HG03558 (cell line): Measurements from ENCODE around the gene B4GALT6.

Experiments used
- ATAC-seq: cut with Tn5 transposase; IDR thresholded peaks from one replicate; pipeline ENCODE4 v1.9.1; 2021; ENCODE audit warnings: moderate number of reproducible peaks; ENCODE audit not compliant: unreplicated experiment; ENCODE audit errors: extremely low read depth

B4GALT6 gene

DNA sequence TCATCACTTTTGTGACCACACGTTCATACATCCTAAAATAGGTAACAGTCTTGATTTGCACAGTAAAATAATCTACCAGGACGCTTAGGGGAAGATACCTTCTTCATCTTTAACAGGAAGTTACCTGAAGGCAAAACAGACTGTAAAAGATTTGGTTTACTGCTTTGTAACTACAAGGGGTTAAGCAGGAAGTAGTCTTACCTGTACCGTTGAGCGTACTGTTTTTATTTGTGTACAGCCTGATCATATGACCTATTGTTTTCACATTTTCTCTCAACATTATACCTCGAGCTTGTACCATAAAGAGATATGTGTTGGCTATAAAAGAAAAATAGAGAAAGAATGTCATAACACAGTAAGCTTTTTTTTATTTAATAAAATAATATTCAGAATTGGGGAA, 18.3 kb downstream of the B4GALT6 start:
- no peak for ATAC-seq

DNA sequence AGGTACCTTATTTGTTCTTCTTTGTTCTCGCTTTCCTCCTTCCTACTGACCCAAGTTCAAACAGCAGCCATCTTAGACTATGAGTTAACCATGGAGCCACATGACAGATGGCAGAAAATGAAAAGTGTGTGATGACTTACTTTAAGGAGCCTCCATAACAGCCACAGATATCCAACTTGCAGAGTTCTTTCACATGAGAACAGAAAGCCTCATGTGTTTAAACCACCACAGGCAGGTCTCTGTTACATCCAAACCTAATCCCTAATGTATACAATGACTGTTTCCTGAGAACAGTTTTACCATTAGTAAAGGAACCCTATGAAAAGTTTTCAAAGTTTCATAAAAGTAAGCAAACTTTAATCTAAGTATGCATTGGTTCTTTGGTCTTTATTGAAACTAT, 20.3 kb downstream of the B4GALT6 start:
- ATAC-seq = no peak

DNA sequence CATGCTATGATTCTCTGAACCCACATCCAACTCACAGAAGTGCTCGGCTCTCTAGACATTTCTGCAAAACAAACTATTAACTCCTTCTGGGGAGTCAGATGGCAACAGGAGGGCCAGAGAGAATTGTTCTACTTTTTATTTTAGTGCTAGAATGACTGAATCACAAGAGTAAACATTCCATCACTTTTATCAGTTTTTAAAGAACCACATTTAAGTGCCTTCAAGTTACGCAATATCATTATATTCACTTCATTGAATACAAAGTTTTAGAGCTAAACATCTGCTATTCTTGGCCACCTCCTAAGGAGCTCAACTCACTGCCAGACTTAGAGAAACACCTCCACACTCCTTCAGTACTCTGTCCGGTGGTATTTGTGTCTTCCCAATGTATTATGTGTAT, 22.4 kb downstream of the B4GALT6 start:
- ATAC-seq = no peak

DNA sequence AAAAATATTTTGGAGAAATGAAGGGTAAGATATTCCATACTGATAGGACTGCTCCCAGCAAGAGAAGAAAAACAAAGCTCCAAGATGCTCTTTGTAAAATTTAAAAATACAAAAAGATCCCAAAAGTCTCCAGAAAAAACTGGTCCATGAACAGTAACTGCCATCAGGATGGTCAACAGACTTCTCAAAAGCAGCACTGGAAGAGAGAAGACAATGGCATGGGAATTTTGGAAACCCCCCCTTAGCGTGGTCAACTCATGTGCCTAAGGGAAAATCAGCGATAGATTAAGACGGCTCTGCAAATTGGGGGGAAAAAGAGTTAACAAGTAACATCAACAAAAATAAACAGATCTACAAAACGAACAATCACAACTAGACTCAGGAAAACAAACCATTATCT, 23.6 kb downstream of the B4GALT6 start:
- ATAC-seq = no peak

DNA sequence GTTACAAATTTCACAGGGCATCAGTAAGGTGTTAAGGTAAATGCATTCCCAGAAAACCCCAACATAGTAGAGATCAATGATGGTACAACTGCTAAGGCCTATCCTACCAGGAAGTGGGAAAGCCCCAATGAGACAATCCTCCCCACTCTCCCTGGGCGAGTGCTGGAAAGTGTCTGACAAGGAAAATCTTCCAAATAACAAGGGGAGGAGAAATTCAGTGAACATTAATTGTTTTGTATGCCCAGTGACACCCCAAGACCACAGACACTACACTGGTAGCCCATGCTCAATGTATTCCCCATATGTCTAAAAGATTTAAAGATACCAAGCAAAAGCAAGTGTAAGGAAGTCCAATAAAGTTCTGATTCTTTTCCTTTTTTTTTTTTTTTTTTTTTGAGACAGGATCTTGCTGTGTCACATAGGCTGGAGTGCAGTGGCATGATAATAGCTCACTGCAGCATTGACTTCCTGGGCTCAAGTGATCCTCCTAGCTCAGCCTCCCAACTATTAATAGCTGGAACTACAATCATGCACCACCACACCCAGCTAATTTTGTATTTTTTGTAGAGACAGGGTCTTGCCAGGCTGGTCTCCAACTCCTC, 24.7 kb downstream of the B4GALT6 start:
- no peak for ATAC-seq

DNA sequence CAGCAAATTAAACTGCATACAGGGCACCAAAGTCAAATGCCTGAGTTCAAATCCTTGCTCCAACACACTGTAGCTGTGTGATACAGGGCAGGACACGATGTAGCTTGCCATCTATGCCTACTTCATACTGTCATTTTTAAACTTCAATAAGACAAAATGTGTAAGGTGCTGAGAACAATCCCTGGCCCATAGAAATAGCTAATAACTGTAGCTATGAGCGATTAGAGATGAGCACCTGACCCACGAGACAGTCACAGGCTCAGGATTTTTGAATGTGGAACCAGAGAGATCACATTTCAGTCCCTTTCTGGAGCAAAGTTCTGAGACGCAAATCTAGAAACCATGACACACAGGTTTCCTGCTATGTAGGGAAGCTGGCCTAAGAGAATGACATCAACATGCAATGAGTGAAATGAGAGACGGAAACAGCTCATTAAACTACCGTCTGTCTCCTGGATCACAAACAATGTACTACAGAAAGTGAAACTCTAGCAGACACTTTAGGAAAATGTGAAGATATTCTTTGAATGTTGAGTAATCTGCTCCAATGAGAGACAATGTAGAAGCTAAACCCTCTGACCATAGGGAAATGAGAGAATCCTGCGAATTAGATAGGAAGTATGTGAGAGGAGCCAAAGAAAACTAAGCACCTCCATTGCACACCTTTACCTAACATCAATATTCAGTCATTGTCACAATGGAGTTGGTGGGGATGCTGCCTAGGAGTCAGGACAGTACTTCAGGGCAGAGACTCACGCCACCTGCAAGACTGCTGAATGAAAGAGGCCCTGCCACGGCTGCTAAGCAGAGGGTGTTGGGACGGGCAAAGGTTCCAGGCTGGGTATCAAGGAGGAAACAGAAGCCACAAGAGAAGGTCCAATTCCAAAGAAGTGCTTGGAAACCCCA, 25.5 kb downstream of the B4GALT6 start:
- ATAC-seq = peak; percentile 39

DNA sequence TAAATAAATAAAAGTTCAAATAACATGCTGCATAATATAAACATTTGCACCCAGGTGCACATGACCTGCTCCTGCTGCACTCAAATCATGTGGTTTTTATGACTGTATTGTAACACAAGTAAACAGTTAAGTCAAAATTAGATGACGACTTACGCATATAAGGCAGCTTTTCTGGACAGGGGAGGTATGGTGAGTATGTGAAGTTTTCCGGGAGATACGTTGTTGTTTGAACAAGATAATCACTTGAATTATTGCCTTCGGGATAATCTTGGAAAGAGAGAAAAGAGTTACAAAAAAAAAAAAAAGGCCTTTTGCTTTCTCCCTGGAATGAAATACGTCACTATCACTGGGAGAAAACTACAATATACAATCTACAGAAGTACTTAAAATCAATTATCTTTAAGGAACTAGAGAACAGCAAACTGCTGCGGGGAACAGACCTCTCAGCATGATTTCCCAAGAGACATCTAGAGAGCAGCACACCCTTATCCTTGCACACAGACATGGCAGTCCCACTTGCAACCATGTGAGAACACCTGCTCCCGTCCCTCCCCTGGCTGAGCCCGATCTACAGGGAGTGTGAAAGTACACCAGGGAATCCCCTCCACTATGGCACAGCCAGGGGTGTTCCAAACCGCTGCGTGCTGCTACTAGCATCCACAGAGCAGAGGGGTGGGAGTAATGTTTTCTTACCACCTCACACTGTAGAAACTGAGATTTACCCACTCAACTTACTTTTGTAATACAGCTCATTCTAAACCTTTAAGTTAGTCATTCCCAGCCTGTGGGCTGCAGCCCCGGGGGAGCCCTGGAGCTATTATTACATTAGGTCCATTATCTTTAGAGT, 26.3 kb downstream of the B4GALT6 start:
- peak; percentile 74 for ATAC-seq

DNA sequence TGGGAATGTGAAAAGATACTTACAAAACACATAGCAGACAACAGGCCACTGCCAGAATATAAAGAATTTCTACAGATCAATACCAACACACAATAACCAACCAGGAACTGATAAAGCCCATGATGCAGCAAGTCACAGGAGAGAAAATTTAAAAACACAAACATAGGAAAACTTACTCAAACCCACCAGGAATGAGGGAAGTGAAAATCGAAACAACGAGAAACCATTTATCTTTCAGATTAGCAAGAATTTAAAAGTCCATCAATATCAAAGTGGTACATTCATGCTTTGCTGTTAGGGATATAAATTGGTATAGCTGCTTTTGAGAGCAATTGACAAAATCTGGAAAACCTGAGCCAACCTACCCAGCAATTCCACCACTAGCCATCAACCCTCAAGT, 27.6 kb downstream of the B4GALT6 start:
- ATAC-seq = no peak

DNA sequence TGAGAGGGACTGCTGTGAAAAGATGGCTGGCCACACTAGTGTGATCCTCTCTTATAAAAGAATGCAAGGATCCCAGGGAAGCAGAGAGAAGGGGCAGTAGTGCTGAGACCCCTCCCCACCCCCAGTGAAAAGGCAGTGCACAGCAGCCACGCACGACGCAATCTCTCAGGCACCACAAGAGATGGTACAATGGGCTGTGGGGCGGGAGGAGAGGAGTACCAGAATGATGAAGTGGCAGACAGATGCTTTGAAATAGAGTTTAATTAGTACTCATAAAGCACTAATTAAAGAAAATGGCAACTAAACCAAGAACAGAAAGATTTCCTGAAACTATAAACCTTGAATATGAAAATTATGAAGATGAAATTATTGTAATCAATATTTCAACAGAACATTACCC, 29.0 kb downstream of the B4GALT6 start:
- no peak for ATAC-seq

DNA sequence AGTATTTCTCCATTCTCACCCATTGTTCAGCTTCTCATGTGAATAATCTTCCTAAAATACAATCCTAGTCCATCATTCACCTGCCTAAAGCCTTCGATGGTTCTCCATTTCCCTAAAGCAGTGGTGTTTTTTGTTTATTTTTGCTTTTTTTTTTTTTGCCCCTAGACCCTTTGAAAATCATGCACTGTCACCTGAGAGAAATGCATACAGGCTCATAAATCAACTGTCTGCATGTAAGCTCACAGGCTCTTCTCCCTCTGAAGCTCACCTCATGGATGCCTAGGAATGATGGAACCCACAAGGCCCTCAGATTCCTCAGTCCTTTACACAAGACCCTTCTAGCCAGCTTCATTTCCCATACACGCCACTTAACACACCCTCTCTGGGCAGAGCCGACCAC, 31.5 kb downstream of the B4GALT6 start:
- ATAC-seq = no peak

DNA sequence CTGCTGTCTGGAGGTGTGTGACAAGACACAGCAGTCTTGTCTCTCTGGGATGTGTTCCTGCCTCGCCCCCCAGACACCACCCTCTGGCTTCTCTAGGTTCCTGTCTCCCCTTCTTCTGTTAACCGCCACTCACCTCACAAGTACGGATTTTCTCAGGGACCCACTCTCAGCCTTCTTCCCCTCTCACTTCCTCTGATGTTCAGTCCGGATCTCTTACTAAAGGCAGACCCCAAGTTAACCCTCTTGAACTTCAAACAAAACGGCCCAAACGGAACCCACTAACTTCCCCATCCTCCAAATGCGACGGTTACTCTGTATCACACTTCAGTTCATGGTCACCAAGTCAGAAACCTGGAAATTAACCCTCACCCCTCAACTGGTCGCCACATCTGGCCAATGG, 32.0 kb downstream of the B4GALT6 start:
- no peak for ATAC-seq

DNA sequence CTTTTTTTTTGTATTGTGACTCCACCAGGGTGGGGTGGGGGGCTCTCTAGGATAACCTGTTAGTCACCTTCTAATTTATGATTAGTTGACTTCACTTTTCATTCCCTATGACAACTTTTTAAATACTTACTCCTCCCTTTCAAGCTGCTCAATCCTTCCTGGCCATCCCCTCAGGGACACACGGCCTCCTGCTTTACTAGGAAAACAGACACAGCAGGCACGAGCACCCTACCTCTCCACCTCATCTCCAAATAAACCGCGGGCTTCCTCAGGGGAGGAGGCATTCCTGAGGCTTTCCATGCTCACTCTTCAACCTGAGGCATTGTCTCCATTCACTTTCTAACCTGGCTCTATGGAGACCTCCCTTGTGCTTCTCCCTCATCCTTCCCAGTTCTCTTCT, 33.0 kb downstream of the B4GALT6 start:
- ATAC-seq = no peak

DNA sequence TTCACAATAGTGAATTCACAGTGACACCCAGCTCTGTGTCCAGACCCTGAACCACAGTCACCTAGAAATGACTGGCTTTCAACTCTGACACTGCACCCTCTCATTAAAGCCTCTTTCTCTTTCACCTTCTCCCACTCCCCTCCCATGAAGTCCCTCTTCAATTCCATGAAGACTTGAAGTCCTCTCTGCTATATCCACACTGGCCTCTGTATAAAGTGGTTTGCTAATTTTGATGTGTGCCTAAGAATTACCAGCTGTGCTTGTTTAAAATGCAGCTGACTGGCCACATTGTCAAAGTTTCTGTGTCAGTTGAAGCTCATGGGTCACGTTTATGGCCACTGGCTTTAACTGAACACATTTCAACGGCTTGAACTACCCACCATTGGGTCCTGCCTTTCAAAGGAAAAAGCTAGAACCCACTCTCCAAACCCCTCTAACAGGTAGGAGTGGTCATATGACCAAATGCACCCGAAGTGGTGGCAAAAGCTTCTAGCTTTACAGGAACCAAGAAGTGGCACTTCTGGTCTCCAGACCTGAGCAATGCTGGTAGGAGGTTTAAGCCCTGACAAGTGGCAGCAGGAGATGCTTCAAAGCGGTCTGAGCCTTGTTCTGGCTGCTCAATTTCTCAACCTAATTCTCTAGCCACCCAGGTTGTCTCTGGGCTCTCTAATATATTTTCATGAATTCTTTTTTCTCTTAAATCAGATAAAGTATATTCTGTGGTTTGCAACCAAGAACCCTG, 34.2 kb downstream of the B4GALT6 start:
- no peak for ATAC-seq

DNA sequence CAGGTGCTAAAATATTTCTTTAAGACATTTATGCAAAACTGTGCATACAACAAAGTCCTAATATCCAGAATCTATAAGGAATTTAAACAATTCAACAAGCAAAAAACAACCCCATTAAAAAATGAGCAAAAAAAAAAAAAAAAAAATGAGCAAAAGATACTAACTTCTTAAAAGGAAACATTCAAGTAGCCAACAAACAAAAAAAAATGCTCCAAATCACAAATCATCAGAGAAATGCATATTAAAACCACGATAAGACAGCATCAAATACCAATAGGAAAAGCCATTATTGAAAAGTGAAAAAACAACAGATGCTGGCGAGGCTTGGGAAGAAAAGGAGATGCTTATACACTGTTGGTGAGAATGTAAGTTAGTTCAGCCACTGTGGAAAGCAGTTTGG, 34.9 kb downstream of the B4GALT6 start:
- no peak for ATAC-seq

DNA sequence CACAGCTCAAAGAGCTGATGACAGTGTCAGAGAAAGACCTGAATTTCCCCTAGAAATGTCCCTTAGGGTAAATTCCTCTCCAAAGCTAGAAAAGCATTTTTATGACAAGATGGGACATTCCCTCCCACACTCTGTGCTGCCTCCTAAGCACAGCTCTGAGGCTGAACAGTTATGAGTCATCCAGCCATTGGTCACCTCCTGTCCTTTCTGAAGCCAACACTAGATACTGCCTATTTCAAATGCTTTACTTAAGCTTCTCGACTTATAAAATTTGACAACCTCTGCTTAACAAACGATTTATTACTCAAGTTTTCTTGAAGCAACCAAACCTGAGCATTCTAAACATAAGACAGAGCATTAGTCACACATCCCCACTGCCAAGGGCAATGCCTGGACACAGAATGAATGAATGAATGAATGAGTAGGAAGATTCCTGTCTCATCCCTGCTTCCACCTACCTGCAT, 35.4 kb downstream of the B4GALT6 start:
- peak; percentile 78 for ATAC-seq

DNA sequence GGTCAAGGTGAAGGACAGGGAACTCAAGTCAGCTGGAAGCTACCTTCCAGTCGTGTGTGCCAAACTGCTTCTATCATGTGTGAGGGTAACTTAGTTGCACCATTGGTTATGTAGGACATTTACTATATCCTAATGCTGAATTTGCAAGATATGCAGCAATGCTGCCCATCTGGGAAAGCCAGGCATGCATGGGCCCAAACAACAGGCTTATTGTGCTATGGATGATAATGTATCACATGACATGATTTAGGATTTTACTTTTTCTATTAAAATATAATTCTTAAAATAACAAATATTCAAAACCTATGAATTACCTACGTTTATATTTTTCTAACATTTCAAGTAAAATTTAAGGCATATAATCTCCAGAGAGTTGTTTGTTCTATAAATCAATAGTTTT, 35.9 kb downstream of the B4GALT6 start:
- no peak for ATAC-seq

DNA sequence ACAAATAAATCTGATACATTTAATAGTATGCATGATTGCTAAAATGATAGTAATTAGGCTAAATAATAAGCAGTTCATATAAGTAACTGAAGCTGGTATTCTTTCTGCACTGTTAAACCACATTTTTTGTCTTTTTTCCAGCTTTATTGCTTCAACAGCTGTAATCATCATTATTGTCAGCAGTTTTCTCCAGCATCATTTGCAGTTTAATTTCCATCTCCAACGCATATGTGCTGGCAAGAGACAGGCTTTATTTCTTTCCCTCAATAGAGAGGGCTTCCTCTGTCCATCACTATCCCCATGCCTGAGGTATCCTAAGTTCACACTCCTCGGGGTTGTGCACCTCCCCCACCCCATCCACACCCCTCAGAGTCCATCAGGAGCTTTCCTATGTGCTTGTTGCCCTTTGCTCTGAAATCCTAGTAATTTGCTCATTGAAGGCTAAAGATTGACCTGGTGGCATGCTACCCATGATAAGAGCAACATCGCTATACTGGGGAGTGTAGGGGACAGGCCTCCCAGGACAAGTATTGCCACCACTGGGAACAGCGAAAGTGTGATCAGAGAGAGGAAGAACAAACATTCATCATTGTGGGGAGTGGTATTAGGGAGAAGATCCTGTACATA, 37.1 kb downstream of the B4GALT6 start:
- ATAC-seq = no peak

DNA sequence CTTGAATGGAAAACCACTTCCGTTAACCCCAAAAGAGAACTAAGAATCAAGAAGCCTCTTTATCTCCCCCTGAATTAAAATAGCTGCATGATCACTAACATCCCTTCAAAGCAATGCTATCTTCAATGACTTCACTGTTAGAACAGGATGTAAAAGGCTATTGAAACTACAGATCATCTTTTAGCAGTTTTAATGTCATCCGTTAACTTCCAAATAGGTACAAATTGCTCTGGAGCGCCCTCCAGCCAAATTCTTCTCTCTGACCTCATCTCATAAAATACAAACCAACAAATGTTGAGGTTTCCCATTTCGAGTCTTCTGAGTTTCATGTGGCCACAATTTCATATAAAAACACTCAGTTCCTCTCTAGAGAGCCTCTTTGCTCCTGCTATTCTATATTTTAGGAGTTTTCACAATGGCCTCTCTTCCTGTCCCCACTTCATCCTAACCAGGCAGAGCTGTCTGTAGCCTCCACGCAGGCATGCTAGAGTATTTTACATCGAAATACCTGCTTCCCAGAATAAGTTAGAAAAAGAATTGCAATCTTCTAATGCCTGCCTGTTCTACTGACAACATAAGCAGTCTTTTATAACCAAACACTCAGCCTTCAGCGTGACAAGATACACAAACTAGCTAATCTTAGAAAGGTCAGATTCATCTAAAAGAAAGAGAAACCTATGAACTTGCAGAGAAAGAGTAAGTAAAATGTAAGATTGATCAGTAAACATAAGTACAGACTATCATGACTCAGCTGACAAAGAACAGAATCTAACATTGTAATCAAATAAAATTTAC, 37.9 kb downstream of the B4GALT6 start:
- ATAC-seq = no peak

DNA sequence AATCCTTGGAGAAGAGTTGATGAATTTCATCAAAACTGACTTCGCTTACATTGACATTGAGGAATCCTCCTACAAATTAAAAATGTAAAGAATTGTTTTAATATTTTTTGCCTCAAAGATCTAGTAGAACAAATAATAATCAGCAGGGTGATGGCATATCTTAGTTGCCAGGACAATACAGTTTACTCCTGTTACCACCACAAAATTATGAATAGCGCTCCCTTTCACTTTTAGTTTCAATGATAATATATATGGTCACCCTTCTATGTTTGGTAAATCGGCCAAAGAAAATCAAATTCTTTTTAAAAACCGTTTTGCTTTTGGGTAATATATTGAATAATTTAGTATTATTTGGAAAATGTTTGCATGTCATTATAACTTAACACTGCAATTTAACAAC, 39.0 kb downstream of the B4GALT6 start:
- ATAC-seq = no peak
